ENCODE results near the gene KPNA4. TPM values are rescaled to one million over a fixed set of nuclear protein-coding genes. Genes with fewer than 3 reads are reported as not detected.

Gene KPNA4
- total RNA-seq, 1 experiment from 2014 or later = 76.7 TPM

- peaks cover 11% of the 10 kb centered on the region; the same call in 1 of the 2 replicates for H3K4me1 ChIP-seq (ENCODE audit: insufficient read depth, low read length)
- no peak overlapping the region for H4K91ac ChIP-seq (ENCODE audit: insufficient read length, low read depth, low read length)
- TF ChIP-seq CTCF (conservative IDR thresholded peaks at IDR 0.05) = no peak
- Mint-ChIP-seq H3K27me3 (ENCODE audit: low read depth) (no peaks in the 10 kb centered on the region), H3K27ac (peak overlapping the region in 2 of 3 experiments; percentile 16 to 80; a peak in 2 of 7 replicates), H3K4me3 (no peak overlapping the region), H3K36me3 (ENCODE audit: insufficient read depth in 1 of 3, low read depth in 3 of 3) (peaks cover 26 to 44% (median 44%) of the 10 kb centered on the region in 3 experiments), H3K9me3 (peaks cover 28 to 30% of the 10 kb centered on the region in 2 experiments), H3K4me1 (peaks cover 28 to 29% of the 10 kb centered on the region in 2 experiments)
- H3T11ph ChIP-seq (ENCODE audit: low read length) = no peak overlapping the region
- H4K5ac ChIP-seq (ENCODE audit: insufficient read length, low read depth, low read length) = no peak overlapping the region
- H4K20me1 ChIP-seq (ENCODE audit: control insufficient read depth, insufficient read depth, insufficient read length) = no peaks in the 10 kb centered on the region
- peaks cover 28% of the 10 kb centered on the region; the same call in 1 of the 2 replicates for H3K79me2 ChIP-seq (ENCODE audit: insufficient read depth, low read length)
- H2BK12ac ChIP-seq (ENCODE audit: insufficient read length, low read depth, low read length) = no peak overlapping the region
- H3K9me3 ChIP-seq (ENCODE audit: control insufficient read depth, low read depth, low read length) = no peaks in the 10 kb centered on the region
- no peak overlapping the region for H2BK120ac ChIP-seq (ENCODE audit: low read depth, low read length, poor library complexity, severe bottlenecking)
- H3K14ac ChIP-seq (ENCODE audit: insufficient read depth, low read length) = no peak overlapping the region
- H3K18ac ChIP-seq (ENCODE audit: insufficient read length, low read depth, low read length) = no peak overlapping the region
- no peak overlapping the region for H2BK20ac ChIP-seq (ENCODE audit: low read depth, low read length, poor library complexity, severe bottlenecking)
- no peak overlapping the region for H3K9ac ChIP-seq (ENCODE audit: extremely low read depth, insufficient read length, low read length)
- H2BK15ac ChIP-seq (ENCODE audit: low read depth, low read length) = no peak overlapping the region
- H4K8ac ChIP-seq (replicated peaks; ENCODE audit: insufficient read length, low read depth, low read length) = no peak overlapping the region
- no peak overlapping the region for H2AFZ ChIP-seq (ENCODE audit: low read length)
- no peak overlapping the region for H3K27ac ChIP-seq (ENCODE audit: insufficient read length, low read depth, low read length)
- no peak overlapping the region for H3K23ac ChIP-seq (ENCODE audit: insufficient read length, low read depth, low read length)
- H3K79me1 ChIP-seq (ENCODE audit: insufficient read depth, low read depth, low read length, poor library complexity, severe bottlenecking) = peaks cover 5% of the 10 kb centered on the region
- no peak overlapping the region for H2AK5ac ChIP-seq (ENCODE audit: insufficient read length, low read length)
- WGBS (ENCODE audit: extremely low coverage, insufficient read length, low lambda C conversion rate) = no CpG with 5 or more reads among the region's 1 CpG
- H2BK5ac ChIP-seq (ENCODE audit: insufficient read length, low read length) = no peak overlapping the region
- H3K4ac ChIP-seq (ENCODE audit: low read depth, low read length) = no peak overlapping the region
- no peak for DNase-seq
- no peak overlapping the region for H3K56ac ChIP-seq (ENCODE audit: insufficient read length, low read depth, low read length)
- H3K23me2 ChIP-seq (ENCODE audit: insufficient read length, low read depth, low read length, poor library complexity, severe bottlenecking) = no peaks in the 10 kb centered on the region
- no peak overlapping the region for H3K4me2 ChIP-seq (ENCODE audit: insufficient read depth, insufficient read length, low read length)
- H3K27me3 ChIP-seq (ENCODE audit: insufficient read depth, low read length) = no peaks in the 10 kb centered on the region
Measured at GRCh38 chr3:160553827-160554226, 11.5 kb downstream of the KPNA4 start.
